Activated CD4-positive, CD25-positive, alpha-beta regulatory T cell (primary cell): ENCODE results near the gene KANSL1.

Source experiments
- DNase-seq, 4 experiments: peaks; one replicate each; lab custom pipeline; 2025; lab: John Stamatoyannopoulos, UW

The KANSL1 gene

GRCh38 chr17:46080118-46081017 lies 112.9 kb downstream of the KANSL1 start:
- no peak for DNase-seq

GRCh38 chr17:46078675-46079074 lies 114.6 kb downstream of the KANSL1 start:
- no peak for DNase-seq

GRCh38 chr17:46074540-46074939 lies 118.7 kb downstream of the KANSL1 start:
- no peak for DNase-seq

- DNase-seq = no peak
These were observed 120.2 kb downstream of the KANSL1 start for GRCh38 chr17:46072998-46073397.

- no peak for DNase-seq
These were observed 121.4 kb downstream of the KANSL1 start for GRCh38 chr17:46071796-46072195.

- DNase-seq = no peak
These were observed 128.8 kb downstream of the KANSL1 start for GRCh38 chr17:46064460-46064859.

GRCh38 chr17:46063241-46063640 lies 130.0 kb downstream of the KANSL1 start:
- no peak for DNase-seq

GRCh38 chr17:46061435-46061834 lies 131.8 kb downstream of the KANSL1 start:
- no peak for DNase-seq

GRCh38 chr17:46060461-46060860 lies 132.8 kb downstream of the KANSL1 start:
- no peak for DNase-seq

- DNase-seq = no peak
These were observed 133.7 kb downstream of the KANSL1 start for GRCh38 chr17:46059486-46059885.

- DNase-seq = no peak
These were observed 135.9 kb downstream of the KANSL1 start for GRCh38 chr17:46057366-46057765.

- no peak for DNase-seq
These were observed 136.4 kb downstream of the KANSL1 start for GRCh38 chr17:46056800-46057304.

GRCh38 chr17:46053911-46054534 lies 139.2 kb downstream of the KANSL1 start:
- no peak for DNase-seq

- DNase-seq = no peak
These were observed 143.6 kb downstream of the KANSL1 start for GRCh38 chr17:46049656-46050055.

- no peak for DNase-seq
These were observed 145.4 kb downstream of the KANSL1 start for GRCh38 chr17:46047856-46048255.

- no peak for DNase-seq
These were observed 145.8 kb downstream of the KANSL1 start for GRCh38 chr17:46047398-46047797.

- DNase-seq = no peak
These were observed 146.3 kb downstream of the KANSL1 start for GRCh38 chr17:46046957-46047356.

- DNase-seq = no peak
These were observed 147.6 kb downstream of the KANSL1 start for GRCh38 chr17:46045639-46046038.

GRCh38 chr17:46044989-46045388 lies 148.2 kb downstream of the KANSL1 start:
- DNase-seq = no peak

- peak in 1 of 4 experiments; percentile 8 for DNase-seq
These were observed 148.8 kb downstream of the KANSL1 start for GRCh38 chr17:46044286-46044928.

GRCh38 chr17:46043606-46044005 lies 149.6 kb downstream of the KANSL1 start:
- no peak for DNase-seq

GRCh38 chr17:46042925-46043324 lies 150.3 kb downstream of the KANSL1 start:
- DNase-seq = no peak

- no peak for DNase-seq
These were observed 151.0 kb downstream of the KANSL1 start for GRCh38 chr17:46042246-46042645.
